Measurements from ENCODE around the gene ZNG1A. TPM values are rescaled to one million over a fixed set of nuclear protein-coding genes. Genes with fewer than 3 reads are reported as not detected.
"Not testable (repeated sequence)": the region's sequence is repeated elsewhere in the genome, so short reads cannot be mapped to it uniquely, and the experiment has no call there.

Gene ZNG1A
- 43.7 TPM for polyA plus RNA-seq (2012; ENCODE audit: missing spikeins)

DNA sequence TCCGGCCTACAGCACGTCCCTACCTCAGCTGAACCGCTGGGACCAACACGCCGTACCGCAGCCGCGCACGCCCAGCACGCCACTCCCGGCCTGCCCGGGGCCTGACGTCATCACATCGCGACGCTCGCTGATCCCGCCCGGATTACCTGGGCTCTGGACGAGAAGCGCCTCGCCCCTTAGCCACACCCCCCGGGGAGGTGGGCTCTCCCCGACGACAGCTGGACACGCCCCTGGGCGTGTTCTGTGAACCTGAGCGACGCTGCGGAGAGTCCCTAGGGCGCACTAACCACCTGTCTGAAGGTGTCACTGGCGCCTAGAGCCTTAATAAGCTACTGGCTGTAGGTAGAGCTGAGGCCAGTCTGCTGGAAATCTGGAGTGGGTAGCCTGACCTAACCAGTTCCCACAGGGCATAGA, at the start of gene ZNG1A:
Gene ZNG1A, minus strand, starts transcription at position 87 of the 414 bp plus-strand sequence. CDS start 87 bp downstream, outside the sequence.
- FAIRE-seq; DNase-seq (ENCODE audit: insufficient read length): not testable (repeated sequence)

DNA sequence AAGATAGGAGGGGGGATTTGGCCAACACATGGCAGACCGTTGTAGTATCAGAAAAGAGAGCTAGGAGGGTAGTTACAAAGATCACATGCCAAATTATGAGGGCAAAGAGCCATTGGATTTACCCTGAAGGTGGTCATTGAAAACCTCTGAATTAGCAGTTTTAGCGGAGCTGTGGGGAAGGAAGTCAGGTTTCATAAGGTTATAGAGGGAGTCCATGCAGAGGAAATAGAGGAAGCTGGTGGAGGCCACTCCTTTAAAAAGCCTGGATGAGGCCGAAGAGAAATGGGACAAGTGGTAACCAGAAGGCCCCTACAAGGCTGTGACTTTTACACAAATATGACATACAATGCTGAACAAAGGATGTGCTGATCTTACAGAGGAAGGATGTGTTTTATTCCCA, 49.0 kb upstream of the ZNG1A start:
- DNase-seq (ENCODE audit: insufficient read length) (no peak), FAIRE-seq (no peak)
- TF ChIP-seq POLR2AphosphoS5 (IDR thresholded peaks at IDR 0.05; ENCODE audit: low read depth, low read length) (no peak), TAF1 (IDR thresholded peaks at IDR 0.05; ENCODE audit: borderline replicate concordance, low read depth, low read length) (no peak), POLR2A (IDR thresholded peaks at IDR 0.05; ENCODE audit: low read depth, low read length) (no peak)

DNA sequence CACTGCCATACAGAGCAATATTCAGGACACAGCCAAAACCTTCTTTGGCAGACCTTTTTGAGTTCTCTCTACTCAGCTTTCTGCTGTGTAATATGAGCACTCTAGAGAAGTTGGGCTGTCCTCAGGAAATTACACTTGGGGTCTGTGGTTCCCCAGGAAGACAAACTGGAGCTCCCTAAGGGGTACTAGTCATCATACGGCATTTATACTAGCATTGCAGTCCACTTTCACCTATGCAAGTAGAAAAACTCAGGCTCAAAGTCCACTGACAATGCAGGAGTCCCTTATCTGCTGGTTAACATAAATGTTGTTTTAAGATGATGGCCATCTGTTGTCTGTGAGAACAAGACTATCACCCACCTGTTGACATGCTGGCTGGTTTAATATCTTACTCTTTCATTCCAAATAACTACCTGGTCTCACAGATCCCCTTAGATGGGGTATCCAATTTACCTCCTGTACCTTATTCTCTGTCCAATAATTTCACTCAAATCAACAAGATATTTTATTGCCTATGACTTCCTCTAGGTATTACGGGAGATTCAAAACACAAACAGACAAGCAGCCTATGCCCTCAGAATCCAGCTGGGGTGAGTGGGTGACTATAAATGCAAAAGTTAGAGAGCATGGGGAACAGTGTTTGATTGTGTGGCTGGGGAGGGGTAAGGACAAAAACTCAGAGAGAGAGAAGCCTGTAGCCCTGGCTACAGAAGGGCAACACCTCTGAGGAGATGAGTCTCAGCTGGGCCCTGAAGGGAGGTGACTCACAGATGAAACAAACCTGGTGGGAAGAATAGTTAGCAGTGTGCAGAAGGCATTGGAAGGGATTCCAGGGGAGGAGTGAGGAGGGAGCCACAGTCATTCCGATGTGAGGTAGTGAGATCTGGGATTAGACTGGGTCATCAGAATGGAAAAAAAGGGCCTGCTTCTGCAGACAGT, 46.0 kb upstream of the ZNG1A start:
- DNase-seq (ENCODE audit: insufficient read length) (no peak), FAIRE-seq (peak; percentile 86)
- TF ChIP-seq POLR2AphosphoS5 (IDR thresholded peaks at IDR 0.05; ENCODE audit: low read depth, low read length) (no peak), TAF1 (IDR thresholded peaks at IDR 0.05; ENCODE audit: borderline replicate concordance, low read depth, low read length) (no peak), POLR2A (IDR thresholded peaks at IDR 0.05; ENCODE audit: low read depth, low read length) (no peak)

DNA sequence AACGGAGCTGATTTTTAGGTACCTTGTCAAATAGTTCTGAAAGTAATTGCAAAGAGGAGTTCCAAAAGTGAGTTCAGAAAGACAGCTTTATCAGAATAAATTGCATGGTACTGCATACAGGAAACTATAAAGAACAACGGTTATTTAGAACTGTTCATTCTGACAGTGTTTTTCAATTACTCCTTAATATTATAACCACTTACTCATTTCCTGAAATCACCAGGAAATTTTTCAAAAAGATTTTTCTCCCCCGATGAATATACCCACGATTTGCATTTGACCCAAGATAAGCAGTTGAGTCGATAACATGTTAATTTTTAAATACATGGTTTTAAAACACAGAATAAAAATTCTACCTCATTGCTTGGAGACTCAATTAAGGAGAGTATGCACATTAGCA, 45.2 kb upstream of the ZNG1A start:
- FAIRE-seq = no peak
- DNase-seq (ENCODE audit: insufficient read length) = no peak
- no peak for TF ChIP-seq POLR2A (IDR thresholded peaks at IDR 0.05; ENCODE audit: low read depth, low read length)
- no peak for TF ChIP-seq POLR2AphosphoS5 (IDR thresholded peaks at IDR 0.05; ENCODE audit: low read depth, low read length)
- no peak for TF ChIP-seq TAF1 (IDR thresholded peaks at IDR 0.05; ENCODE audit: borderline replicate concordance, low read depth, low read length)

DNA sequence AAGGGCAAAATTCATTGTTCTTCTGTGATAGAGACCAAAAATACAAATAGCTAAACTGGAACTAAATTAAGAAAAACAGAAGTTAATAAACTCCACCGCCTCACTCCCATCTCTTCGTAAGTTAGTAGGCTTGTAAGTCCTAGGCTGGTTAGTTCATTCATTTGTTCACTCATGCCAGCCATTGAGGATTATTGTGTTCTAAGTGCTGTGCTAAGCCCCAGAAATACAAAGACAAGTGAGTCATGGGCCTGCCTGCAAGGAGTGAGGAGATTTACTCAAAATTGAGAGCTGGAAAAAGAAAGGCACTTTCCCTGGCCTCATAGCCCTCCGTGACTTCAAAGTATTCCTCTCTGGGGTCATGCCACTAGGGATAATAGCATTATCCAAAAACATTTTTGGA, 44.3 kb upstream of the ZNG1A start:
- FAIRE-seq = peak; percentile 73
- no peak for DNase-seq (ENCODE audit: insufficient read length)
- no peak for TF ChIP-seq POLR2A (IDR thresholded peaks at IDR 0.05; ENCODE audit: low read depth, low read length)
- TF ChIP-seq TAF1 (IDR thresholded peaks at IDR 0.05; ENCODE audit: borderline replicate concordance, low read depth, low read length) = no peak
- no peak for TF ChIP-seq POLR2AphosphoS5 (IDR thresholded peaks at IDR 0.05; ENCODE audit: low read depth, low read length)

DNA sequence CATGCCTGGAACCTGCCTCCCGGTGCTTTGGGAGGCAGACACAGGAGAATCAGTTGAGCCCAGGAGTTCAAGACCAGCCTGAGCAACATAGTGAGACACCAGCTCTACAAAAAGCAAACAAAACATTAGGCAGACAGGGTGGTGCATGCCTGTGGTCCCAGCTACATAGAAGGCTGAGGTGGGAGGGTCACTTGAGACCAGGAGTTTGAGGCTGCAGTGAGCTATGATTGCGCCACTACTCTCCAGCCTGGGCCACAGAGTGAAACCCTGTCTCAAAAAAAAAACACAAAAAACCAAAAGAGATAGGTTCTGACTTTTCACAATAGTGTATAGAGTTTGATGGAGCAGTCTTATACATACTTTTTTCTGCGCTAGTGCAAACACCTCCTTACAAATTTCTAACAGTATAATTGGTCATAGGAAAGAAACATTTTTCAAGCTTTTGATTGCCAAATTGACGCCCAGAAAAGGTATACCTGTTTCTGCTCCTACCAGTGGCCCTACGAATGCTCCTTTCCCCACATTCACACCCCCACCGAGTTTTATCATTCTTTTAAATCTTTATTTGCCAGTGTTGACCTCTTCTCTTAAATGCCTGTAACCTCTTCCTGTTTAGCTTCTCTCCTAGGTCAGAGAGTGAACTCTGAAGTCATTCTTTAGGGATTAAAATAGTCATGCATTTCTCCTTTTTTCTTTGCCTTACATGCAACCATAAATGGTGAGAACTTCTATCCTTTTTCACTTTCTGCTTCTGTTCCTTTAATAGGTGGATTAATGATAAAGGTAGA, 43.3 kb upstream of the ZNG1A start:
- FAIRE-seq = peak; percentile 80

DNA sequence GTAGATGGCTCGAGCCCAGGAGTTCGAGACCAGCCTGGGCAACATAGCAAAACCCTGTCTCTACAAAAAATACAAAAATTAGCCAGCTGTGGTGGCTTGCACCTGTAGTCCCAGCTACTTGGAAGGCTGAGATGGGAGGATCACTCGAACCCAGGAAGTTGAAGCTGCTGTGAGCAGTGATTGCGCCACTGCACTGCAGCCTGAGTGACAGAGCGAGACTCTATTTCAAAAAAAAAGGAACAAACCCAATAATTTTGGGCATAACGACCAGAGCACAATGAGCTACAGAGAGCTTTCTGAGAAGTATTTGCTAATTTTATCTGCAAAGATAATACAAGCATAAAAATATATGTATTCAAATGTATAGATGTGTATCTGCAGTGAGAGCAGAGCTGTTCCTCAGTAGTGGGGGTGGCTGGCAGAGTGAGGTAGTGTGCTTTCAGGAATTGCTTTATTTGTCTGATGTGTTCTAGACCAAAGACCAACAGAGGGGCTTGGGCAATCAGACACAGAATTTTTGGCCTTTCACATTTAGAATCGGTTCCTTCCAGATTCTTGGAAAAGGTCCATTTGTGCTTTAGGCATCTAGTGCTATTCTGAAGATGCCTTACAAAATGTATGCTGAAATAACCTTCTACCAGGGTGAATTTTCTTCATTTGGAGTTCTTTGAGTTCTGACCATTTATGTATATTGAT, 41.0 kb upstream of the ZNG1A start:
- FAIRE-seq = peak; percentile 42
- DNase-seq (ENCODE audit: insufficient read length) = no peak
- no peak for TF ChIP-seq POLR2AphosphoS5 (IDR thresholded peaks at IDR 0.05; ENCODE audit: low read depth, low read length)
- TF ChIP-seq TAF1 (IDR thresholded peaks at IDR 0.05; ENCODE audit: borderline replicate concordance, low read depth, low read length) = no peak
- no peak for TF ChIP-seq POLR2A (IDR thresholded peaks at IDR 0.05; ENCODE audit: low read depth, low read length)

More for the DNA sequence above, 43.3 kb upstream of the ZNG1A start:
- TF ChIP-seq POLR2A (IDR thresholded peaks at IDR 0.05; ENCODE audit: low read depth, low read length) (no peak), POLR2AphosphoS5 (IDR thresholded peaks at IDR 0.05; ENCODE audit: low read depth, low read length) (no peak)
- DNase-seq (ENCODE audit: insufficient read length) = no peak

DNA sequence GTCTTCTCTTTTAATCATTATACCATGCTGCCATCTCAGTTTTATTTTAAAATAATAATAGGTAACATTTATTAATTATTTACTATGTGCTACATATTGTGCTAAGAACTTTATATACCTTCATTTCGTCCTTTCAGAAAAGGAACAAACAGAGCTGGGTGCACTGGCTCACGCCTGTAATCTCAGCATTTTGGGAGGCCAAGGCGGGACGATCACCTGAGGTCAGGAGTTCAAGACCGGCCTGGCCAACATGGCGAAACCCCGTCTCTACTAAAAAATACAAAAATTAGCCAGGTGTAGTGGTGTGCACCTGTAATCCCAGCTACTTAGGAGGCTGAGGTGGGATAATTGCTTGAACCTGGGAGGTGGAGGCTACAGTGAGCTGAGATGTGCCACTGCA, 40.2 kb upstream of the ZNG1A start:
- not testable (repeated sequence) for DNase-seq (ENCODE audit: insufficient read length)

DNA sequence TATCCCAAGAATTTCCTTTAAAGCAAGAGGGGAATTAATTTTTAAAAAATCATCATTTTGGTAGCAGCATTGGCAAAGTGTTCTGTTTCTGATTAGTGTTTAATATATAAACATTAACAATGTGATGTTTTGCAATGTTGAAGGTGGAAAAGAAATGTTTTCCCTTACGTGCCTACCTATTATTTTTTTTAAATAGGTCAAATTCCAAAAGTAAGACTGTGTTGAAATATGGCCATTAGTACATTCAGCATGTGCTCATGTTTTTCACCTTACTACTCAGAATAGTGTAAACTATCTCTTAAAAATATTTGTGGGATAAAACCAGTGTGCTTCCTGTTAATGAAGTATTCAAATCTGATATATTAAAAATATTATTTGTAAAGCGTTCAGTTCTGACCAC, 39.1 kb upstream of the ZNG1A start:
- TF ChIP-seq POLR2AphosphoS5 (IDR thresholded peaks at IDR 0.05; ENCODE audit: low read depth, low read length) = no peak
- TF ChIP-seq POLR2A (IDR thresholded peaks at IDR 0.05; ENCODE audit: low read depth, low read length) = no peak
- no peak for TF ChIP-seq TAF1 (IDR thresholded peaks at IDR 0.05; ENCODE audit: borderline replicate concordance, low read depth, low read length)
- no peak for DNase-seq (ENCODE audit: insufficient read length)
- no peak for FAIRE-seq

More for the DNA sequence above, 40.2 kb upstream of the ZNG1A start:
- FAIRE-seq = not testable (repeated sequence)

DNA sequence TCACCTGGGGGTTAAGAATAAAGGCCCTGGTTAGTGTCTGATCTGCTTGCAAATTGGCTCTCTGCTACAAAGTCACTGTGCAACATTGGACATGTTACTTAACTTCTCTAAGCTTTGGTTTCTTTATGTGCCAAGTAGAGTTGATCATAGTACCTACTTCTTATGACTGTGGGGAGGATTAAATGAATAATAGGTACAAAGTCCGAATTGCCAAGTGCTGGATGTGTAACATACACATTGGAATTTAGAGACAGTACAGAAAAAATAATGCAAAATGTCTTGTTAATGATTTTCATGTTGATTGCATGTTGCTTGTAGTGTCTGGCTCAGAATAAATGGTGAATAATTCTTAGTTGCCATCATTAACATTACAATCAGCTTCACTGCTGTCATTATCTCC, 38.0 kb upstream of the ZNG1A start:
- TF ChIP-seq POLR2A (IDR thresholded peaks at IDR 0.05; ENCODE audit: low read depth, low read length) (no peak), POLR2AphosphoS5 (IDR thresholded peaks at IDR 0.05; ENCODE audit: low read depth, low read length) (no peak), TAF1 (IDR thresholded peaks at IDR 0.05; ENCODE audit: borderline replicate concordance, low read depth, low read length) (no peak)
- DNase-seq (ENCODE audit: insufficient read length) (no peak), FAIRE-seq (no peak)

DNA sequence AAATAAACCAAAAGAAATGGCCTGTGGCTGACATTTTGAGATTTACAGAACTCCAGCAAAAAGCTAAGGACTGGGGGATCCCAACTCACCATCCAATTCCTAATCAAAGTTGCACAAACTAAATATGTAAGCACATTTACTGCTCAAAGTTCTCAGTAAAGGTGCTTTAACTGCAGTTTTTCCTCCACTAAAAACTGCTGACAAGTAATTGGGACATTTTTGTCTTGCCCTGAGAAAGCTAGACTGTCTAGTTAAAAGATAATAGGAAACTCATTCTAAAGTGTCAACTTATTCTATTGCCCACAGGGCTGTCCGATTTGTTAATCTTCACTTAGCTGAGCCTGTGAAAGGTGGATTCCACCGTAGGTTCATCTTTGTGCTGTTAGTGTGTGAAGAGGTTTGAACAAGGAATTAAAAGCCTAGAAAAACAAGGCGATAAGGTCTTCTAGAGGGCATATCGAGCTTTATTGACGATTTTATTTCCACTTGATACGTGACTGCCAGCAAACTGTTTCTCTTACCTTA, 36.8 kb upstream of the ZNG1A start:
- FAIRE-seq = peak; percentile 56
- TF ChIP-seq POLR2A (IDR thresholded peaks at IDR 0.05; ENCODE audit: low read depth, low read length) (no peak), TAF1 (IDR thresholded peaks at IDR 0.05; ENCODE audit: borderline replicate concordance, low read depth, low read length) (no peak), POLR2AphosphoS5 (IDR thresholded peaks at IDR 0.05; ENCODE audit: low read depth, low read length) (no peak)
- DNase-seq (ENCODE audit: insufficient read length) = no peak
